ENCODE measurements around the gene LRRC28.

DNA sequence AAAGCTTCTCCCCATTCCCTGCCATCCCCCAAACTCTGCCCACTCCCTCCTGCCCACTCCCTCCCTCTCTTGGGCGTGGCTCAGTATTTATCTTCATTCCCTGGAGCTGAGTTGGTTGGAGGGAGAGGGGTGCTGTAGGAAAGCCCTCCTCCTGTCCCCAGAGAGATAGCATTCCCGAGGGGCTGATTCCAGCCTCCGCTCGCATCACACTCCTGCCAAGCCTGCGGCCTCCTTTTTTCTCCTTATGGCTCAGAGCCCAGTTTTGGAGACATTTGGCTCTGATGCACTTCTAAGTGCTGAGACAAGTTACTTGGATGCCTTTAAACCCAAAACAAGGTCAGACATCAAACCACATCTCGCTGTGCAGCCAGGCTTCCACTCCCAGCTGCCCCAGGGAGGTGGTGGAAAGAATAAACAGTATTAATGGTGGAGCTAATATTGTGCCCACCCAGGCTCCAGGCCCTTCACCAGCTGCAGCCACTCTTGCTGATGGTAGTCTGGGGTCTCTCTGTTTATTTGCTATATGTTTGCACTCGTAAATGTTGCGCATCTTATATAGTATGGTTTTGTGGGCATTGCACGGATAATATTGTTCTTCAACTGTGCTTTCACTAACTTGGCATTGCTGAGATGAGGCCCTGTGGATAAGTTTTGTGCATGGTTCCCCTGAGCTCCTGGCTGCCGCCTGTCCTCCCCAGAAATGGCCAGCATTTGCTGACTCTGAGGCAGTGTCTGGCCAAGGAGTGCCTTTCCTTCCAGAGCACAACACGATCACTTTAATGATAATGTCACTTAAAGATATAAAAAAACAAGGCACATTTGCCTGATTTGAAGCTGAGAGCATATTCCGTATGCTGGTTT is 157.2 kb downstream of the LRRC28 start:
- TF ChIP-seq GATA2 (IDR thresholded peaks at IDR 0.05; ENCODE audit: low read depth, low read length), result no peak
- no peak for TF ChIP-seq GATA3 (IDR thresholded peaks at IDR 0.05; ENCODE audit: low read depth, low read length)

Data from SH-SY5Y (cell line).